Middle frontal gyrus (tissue), 1 donor: ENCODE measurements around the gene ZSCAN10.

Source experiments
- DNase-seq: peaks from one replicate; pipeline ENCODE4 v3.0.0-alpha.2; 2015; ENCODE audit warnings: low spot score; ENCODE audit errors: extremely low spot score

Gene ZSCAN10

DNA sequence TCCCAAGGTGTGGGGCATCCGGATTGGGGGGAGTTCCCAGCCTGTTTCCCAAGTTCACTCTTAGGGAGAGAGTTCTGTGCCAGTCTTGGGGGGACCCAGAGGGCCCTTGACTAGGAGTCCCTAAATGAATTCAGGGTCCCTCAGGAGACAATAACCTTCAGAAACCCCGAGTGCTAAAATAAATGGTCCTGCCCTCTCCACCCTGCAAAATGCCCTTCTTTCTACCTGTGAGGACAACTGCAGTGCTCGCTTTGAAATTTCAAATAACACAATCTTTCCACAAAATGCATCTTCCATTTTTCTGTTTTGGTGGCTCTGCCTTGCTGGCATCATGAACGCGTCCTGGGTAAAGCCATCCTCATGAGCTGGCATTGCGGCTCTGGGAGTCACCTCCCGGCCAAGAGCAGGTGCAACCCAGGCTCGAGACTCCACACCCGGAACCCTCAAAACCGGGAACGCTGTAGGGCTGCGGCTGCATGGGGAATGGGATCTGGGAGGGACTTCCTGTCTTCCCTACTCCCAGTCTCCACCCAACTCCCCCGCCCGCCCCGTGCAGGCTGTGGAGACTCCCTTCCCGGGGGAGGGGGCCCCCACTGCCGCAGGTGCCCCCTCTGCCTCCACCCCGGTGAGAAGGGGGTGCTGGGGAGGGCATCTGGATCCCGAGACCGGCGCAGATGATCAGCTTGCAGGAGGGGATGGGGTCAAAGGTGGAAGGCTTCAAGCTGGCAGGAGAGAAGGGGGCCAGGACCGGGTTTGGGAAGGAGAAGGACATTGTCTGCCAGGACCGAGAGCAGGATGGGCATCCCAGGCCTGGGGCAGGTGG lies 13.2 kb upstream of the ZSCAN10 start, which contains the start of gene ZNF205:
TSS of gene ZNF205 (plus strand) at position 529 of the 823 bp plus-strand sequence. CDS start 845 bp downstream, outside the sequence.
- DNase-seq: peak; percentile 18

DNA sequence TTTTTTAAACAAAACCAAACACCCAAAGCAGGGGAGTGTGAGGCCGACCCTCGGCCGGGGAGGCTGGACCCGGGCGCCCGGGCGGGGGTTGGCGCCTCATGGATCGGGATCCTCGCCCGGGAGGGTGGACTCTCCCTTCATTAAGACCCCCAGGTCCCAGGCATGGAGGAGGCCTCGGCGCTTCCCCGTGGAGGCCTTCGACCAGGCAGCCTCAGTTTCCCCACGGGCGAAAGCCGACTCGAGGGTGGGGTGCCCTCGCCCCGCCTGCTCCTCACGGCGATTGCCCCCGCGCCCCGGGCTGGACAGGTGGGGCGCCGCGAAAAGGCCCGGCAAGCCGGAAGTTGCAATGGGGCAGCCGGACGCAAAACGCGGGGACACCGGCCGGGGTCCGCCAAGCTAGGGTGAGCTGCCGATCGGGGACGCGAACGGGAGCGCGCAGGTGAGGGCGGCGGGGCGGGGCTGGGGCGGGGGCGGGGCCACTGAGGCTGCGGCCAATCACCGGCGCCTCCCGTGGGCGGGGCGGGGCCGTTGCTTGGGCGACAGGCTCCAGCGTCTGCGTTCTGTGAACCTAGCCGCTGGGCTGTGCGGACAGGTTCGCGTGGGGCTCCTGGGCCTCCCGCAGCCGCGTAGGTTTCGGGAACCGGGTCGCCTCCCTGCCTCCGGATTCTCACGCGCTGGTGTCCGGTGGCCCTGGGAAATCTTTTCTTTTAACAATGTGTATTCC lies 7.3 kb upstream of the ZSCAN10 start:
- peak; percentile 79 for DNase-seq

DNA sequence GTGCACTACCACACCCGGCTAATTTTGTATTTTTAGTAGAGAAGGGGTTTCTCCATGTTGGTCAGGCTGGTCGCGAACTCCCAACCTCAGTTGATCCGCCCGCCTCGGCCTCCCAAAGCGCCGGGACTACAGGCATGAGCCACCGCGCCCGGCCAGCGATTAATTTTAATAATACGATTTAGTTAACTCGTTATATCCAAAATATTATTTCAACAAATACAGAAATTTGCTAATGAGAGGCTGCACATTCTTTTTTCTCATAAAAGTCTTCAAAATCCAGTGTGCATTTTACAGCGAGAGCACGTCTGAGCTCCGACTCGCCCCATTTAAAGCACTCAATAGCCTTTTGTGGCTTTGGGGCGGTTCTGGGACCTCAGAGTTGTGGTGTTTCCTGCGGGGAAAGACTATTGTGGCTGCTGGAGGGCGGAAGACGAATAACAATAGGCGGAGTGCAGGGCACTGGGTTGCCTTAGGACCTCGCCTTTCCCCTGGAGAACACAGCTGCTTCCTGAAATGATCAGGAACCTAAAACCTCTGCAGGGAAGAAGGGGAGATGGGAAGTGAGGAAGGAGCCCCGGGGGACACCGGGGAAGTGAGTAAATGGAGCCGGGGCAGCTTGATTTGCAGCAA lies 2.9 kb upstream of the ZSCAN10 start:
- no peak for DNase-seq

DNA sequence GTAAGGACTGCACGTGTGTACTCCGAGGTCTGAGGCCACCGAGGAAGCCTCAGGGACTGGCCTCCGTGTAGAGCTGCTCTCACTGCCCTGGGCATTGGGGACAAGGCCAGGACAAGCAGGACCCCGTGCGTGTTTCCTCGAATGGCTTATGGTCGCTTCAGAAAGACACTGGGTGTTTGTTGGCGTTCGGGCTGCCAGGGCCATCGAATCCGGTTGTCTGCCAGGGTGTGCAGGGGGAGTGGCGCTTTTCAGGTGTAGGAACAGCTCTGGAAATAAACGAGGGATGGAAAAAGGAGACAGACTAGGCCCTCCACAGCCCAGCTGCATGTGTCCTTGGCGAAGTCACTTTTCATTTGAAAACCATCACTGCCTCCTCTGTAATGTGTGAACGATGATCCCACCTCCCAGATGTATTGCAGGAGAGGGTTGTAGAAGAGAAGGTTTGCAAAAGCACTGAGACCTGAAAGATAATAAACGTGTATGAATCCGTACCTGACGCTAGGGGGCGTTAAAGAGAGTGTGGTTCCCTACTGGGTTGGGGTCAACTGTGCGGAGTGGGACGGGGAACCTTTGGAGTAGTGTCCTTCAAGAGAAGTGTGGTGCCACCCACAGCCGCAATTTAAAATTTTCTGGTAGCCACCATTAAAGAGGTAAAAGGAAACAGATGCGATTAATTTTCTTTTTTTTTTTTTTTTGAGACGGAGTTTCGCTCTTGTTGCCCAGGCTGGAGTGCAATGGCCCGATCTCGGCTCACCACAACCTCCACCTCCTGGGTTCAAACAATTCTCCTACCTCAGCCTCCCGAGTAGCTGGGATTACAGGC lies 2.1 kb upstream of the ZSCAN10 start:
- DNase-seq: no peak

DNA sequence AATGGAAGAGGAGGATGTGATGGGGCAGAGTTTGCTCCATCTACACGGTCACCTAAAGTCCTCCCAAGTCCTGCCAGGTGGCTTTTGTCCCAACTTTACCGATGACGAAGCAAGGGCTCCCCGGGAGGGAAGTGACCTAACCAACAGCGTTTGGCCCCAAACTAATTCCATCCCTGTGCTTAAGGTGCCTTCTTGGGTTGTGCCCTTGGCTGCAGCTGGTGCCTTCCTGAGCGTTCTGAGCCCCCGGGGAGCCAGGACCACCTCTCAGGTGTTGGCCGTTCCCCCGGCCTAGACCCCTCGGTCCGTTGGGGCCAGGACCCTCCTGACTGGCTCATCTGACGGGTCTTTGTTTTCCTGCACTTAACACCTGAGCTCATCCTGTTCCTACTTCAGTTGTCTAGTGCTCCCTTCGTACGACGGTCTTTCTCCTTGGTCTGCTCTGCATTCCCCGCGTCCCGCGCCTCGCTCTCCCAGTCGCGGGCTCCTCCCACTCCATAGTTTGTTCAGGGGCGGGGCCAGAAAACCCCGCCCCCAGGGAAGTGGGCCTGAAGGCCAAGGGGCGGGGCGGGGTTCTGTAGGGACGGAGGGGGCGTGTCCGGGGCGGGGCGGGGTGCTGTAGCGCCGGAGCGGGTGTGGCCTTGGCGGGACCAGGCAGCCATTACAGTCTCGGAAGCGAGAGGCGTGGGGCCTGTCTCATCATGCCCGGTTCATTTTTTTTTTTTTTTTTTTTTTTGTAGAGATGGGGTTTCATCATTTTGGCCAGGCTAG lies 822 bp upstream of the ZSCAN10 start:
- no peak for DNase-seq

DNA sequence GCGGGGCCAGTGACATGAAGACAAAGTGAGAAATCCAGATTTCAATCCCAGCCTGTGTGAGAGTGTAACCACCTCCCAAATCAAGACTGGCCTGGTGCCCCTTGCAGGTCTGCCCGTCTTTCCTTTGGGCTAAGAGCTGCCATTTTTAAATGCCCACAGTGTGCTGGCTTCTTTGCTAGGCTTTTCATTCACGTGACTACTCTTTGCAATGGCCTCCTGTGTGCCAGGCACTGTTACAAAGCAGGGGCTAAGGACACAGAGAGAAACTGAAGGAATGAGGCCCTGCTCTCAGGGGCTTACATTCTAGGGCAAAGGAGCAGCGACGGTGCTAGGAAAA lies 269 bp upstream of the ZSCAN10 start:
- no peak for DNase-seq

DNA sequence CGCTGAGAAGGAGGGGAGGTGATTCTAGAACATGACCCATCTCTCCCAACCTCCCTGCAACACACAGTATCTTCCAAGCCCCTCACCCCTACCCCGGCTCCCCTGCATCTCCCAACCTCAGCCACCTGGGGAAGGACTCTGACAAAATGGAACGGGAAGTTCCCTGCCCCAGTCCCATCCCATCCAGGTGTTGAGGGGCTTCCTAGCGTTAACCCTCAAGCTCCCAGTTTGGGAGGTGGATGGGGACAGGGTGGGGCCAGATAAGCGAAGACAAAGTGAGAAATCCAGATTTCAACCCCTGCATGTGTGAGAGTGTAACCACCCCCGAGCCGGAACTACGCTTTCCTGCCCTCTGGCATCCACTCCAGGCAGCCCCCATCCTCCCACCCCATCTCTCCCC lies 1.8 kb downstream of the ZSCAN10 start:
- no peak for DNase-seq

DNA sequence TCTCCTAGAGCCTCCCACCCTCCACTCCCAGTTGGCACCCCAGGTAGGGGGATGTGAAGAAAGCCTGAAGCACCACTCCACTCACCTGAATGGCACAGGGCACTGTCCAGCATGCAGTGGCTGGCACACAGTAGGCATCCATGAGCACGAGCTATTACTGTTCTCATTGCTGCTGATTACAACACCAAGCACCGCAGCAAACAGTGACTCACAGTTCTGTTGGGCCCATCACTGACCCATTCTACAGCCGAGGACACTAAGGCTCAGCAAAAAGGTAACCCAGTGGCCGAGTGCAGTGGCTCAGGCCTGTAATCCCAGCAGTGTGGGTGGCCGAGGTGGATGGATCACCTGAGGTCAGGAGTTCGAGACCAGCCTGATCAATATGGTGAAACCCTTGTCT lies 2.7 kb downstream of the ZSCAN10 start:
- no peak for DNase-seq

DNA sequence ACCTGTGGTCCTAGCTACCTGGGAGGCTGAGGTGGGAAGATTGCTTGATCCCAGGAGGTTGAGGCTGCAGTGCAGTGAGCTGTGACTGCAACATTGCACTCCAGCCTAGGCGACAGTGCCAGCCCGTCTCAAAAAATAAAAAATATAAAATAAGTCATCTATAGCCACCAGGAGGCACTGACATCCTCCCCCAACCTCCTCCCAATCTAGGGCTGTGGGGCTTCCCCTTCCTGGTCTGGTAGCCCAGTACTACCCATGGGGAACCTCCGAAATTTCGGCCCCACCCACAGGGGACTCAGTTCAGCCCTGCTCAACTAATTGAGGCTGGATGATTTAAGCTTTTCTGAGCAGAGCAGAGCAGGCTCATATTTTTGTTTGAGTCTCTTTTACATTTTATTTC lies 3.2 kb downstream of the ZSCAN10 start:
- no peak for DNase-seq

DNA sequence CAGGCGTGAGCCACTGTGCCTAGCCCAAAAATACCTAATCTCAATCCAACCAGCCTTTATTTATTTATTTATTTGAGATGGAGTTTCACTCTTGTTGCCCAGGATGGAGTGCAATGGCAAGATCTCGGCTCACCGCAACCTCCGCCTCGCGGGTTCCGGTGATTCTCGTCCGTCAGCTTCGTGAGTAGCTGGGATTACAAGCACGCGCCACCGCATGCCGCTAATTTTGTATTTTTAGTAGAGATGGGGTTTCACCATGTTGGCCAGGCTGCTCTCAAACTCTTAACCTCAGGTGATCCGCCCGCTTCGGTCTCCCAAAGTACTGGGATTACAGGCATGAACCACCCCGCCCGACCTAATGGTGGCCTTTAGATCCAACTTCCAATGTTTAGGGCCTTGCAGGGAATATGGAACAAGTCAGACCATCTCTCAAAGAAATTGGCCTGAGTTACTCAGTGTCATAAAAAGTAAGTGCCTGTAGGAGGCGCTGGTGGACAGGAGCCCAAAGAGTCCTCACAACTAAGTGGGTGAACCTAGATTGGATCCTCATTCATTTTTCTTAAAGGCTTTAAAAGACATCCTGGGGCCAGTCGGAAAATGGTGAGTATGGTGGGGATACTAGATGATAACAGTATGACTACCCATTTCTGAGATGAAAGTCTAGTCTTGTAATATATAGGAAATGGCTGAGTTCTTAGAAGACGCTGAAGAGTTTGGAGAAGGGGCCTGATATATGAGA lies 4.6 kb downstream of the ZSCAN10 start:
- no peak for DNase-seq

DNA sequence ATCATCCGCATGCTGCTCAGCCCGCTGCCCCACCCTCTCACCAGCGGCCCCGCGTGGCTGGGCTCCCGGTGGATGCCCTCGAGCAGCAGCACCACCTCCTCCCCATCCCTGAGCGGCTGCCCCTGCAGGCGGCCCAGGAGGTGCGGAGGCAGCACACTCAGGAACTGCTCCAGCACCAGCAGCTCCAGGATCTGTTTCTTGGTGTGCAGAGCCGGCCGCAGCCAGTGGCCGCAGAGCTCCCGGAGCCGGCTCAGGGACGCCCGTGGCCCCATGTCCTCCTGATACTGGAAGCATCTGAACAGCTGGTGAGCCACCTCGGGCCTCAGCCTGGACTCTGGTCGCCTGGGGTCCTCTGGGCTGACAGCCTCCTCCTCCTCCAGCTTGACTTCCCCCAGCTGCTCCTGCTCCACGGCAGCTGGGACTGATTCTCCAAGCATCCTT lies 6.6 kb downstream of the ZSCAN10 start:
- no peak for DNase-seq

DNA sequence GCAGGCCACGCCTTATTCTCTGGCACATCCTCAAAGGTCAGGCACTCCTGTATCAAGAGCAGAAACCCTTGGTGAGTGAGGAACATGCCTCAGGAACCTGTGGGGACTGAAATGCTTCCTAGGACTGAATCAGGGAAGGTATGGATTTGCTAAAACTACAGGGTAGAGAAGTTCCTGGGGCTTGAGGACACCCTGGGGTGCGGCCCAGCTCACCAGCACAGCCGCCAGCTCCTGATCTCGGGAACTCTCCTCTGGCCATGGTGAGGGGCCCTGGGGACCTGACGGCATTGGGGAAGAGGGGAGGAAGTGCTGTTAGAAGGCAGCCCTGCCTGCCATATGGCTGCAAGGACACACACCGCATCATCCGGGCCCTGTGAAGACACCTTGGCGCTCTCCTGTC lies 7.5 kb downstream of the ZSCAN10 start:
- no peak for DNase-seq

DNA sequence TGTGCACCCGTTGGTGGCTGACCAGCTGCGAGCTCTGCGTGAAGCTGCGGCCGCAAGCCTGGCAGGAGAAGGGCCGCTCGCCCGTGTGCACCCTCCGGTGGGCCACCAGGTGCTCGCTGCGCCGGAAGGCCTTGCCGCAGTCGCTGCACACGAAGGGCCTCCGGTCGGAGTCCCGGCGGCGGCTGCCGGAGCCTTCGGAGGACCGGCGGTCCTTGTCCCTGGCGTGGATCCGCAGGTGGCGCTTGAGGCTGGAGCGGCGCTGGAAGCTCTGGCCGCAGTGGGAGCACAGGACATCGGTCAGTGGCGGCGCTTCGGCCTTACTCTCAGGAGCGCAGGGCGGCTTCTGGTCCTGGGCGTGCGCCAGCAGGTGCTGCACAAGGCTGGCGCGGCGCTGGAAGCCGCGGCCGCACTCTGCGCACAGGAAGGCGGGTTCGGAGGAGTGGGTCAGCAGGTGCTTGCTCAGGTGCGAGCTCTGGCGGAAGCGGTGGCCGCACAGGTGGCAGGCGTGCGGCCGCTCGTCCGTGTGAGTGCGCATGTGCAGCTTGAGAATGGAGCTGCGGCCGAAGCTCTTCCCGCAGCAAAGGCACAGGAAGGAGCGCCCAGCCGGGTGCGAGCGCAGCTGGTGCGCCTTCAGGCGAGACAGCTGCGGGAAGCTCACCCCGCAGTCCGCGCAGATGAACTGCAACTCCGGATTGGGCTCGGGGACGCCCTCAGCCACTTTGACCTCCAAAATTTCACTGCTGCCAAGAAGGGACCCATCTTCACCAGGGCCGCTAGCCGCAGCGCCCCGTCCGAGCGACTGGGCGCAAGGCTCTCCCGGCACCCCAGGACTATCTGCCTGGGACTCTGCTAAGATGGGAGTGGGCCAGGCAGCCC lies 9.1 kb downstream of the ZSCAN10 start:
- DNase-seq: no peak

DNA sequence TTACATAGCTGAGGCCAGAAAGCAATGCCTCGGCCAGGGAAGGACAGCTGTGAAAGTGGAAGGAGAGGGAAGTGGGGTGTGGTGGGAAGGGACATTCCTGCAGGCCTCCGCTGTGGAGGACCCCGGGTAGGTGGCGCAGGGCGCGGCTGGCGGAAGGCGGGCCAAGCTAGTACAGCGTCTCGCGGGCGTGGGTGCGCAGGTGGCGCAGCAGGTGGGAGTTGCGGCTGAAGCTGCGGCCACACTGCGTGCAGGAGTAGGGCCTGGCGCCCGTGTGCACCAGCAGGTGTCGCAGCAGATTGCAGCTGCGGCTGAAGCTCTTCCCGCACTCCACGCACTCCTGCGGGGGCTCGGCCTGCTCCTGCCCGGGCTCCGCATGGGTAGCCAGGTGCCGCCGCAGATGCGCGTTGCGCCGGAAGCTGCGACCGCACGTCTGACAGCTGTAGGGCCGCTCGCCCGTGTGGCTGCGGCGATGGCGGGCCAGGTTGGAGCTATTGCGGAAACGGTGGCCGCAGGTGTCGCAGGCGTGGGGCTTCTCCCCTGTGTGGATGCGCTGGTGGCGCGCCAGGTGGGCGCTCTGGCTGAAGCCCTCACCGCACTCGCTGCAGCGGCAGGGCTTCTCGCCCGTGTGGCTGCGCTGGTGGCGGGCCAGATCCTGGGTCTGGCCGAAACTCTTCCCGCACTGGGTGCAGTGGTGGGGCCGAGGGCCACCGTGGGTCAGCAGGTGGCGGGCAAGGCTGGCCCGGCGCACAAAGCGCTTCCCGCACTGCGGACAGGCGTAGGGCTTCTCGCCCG lies 10.0 kb downstream of the ZSCAN10 start:
- no peak for DNase-seq

DNA sequence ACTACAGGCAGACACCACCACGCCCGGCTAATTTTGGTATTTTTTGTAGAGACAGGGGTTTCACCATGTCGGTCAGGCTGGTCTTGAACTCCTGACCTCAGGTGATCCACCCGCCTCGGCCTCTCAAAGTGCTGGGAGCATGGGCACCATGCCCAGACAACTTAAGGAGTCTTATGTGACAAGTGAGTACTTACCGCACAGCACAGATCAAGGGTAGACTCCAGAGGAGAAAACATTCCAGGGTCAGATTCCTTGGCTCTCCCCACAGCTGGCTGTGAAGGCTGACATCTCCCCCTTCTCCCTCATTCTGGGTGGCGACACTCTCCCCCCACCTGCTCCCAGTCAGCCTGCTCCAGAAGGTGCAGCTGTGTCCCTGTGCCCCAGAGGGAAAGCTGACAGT lies 10.6 kb downstream of the ZSCAN10 start:
- no peak for DNase-seq

DNA sequence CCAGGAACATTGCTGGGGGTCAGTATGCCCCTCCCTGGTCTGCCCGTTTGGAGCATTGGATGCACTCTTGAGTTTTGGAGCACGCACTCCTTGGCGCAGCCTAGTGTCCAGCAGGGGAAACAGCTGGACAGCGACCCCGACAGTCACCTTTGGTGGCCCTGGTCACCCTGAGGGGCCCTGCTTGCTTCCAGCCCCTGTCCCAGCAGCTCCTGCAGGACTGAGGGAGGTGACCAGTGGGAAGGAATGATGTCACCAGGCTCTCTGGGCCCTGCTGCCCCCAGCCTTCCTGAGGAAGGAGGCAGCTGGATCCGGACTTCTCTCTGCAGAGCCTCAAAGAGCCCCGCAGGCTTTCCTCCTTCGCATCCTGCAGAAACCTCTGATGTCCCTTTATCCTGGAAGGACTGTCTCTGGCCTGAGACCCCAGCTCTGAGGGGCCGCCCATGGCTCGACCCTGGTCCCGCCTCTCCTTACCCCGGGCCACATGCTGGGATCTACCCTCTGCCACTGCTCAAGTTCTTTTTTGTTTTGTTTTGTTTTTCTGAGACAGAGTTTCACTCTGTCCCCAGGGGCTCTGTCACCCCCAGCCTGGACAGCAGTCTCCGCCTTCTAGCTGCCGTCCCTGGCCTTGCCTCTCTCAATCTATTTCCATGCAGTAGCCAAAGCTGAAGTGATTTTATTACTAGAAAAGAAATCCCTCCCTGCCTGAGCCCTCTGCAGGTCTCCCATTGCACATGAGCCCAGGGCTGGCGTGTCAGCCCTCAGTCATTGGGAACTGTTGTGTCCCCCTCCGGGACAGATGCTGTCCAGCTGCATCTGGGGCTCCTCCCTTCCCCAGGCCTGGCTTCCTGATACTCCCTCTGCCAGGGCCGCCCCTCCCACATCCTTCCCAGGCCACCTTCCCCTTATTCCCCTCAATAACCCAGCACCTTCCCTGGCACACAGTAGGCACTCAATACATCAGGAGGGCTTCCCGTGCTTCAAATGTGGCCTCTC lies 11.6 kb downstream of the ZSCAN10 start:
- no peak for DNase-seq
